BJ (cell line): ENCODE measurements around the gene SPECC1L. TPM values are rescaled to one million over a fixed set of nuclear protein-coding genes. Genes with fewer than 3 reads are reported as not detected.

ENCODE experiments used
- CTCF ChIA-PET: fragments of 350-600 bp; formaldehyde crosslinking; extraction: SDS; loops from one replicate; lab custom pipeline; 2021; ENCODE audit warnings: antibody characterized with exemption, inconsistent platforms; lab: Yijun Ruan, JAX
- POLR2A ChIA-PET: fragments of 300-600 bp; sonication (Branson Sonifier 250); formaldehyde crosslinking; extraction: SDS; loops from one replicate; lab custom pipeline; 2021; ENCODE audit warnings: antibody characterized with exemption; lab: Charles Lee
- DNase-seq: peaks from one replicate; pipeline ENCODE4 v3.0.0-alpha.2; 2011; ENCODE audit warnings: low read depth
- H3K27me3 ChIP-seq: 2 replicates; pipeline ENCODE4 v1.6.0; 2011; ENCODE audit warnings: low read length; ENCODE audit not compliant: control insufficient read depth, insufficient read depth
- H3K36me3 ChIP-seq: 2 replicates; pipeline ENCODE4 v1.5.1; 2011; ENCODE audit warnings: low read length; ENCODE audit not compliant: control insufficient read depth, insufficient read depth
- H3K4me3 ChIP-seq: 2 replicates; pipeline ENCODE4 v1.5.1; 2011; ENCODE audit warnings: low read depth, mild to moderate bottlenecking, control low read depth, low read length
- CTCF ChIP-seq: IDR thresholded peaks from 2 replicates; pipeline ENCODE4 v1.5.1; 2011; ENCODE audit warnings: low read depth, mild to moderate bottlenecking, control low read depth, inconsistent platforms, low read length, moderate library complexity; ENCODE audit not compliant: insufficient read depth
- polyA plus RNA-seq: library from polyadenylated mRNA; depleted of rRNA; stranded (reverse); fragments of >200 nt; gene quantifications from 2 replicates; pipeline ENCODE4 v1.2.3, GENCODE V29; 2011

SPECC1L gene
- polyA plus RNA-seq, 1 experiment: 35.1 TPM

DNA sequence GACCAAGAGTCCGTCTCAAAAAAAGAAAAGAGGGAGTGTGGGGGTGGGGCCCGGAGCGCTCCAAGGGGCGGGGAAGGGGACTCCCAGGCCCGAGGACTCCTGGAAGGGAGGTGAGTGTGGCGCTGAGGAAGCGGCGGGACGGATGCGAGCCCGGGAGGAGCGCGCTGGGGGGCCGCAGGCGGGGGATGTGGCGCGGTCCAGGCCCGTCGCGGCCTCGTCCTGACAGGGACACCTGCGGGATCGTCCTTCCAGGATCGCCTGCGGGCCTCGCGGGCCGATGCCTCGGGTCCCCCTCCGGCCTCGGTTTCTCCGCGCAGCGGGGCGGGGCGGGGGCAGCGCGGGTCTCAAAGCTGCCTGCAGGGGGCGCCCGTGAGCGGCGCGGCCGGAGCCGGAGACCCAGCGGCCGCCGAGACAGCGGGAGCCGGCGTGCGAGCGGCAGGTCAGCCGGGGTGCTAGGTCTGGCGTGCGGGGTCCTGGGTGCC, 152.9 kb downstream of the SPECC1L start:
- CTCF ChIA-PET: interaction anchor here (0.8 to 5.7 kb wide), 22 partner anchors 10 to 121 kb away, joined by 3 to 50 read pairs (median 3); no protein-coding TSS in a partner anchor
- Histone ChIP-seq H3K4me3 (peak overlapping the region; percentile 56), H3K36me3 (no peaks in the 10 kb centered on the region), H3K27me3 (peaks cover 7% of the 10 kb centered on the region)
- DNase-seq: no peak
- POLR2A ChIA-PET: no interaction called here
- TF ChIP-seq CTCF: peak; percentile 43

- no peak for DNase-seq
- H3K4me3 ChIP-seq: peak overlapping the region; percentile 56
- H3K36me3 ChIP-seq: no peaks in the 10 kb centered on the region
- H3K27me3 ChIP-seq: peaks cover 7% of the 10 kb centered on the region
- ChIA-PET CTCF (interaction anchor here (0.6 to 5.7 kb wide), 20 partner anchors 9 to 101 kb away, joined by 3 to 50 read pairs (median 3); no protein-coding TSS in a partner anchor), POLR2A (no interaction called here)
- TF ChIP-seq CTCF: no peak
Observed at GRCh38 chr22:24424001-24424900, 153.6 kb downstream of the SPECC1L start.

- CTCF ChIA-PET: interaction anchor here (0.7 to 5.7 kb wide), 12 partner anchors 8 to 102 kb away, joined by 3 to 50 read pairs (median 4); no protein-coding TSS in a partner anchor
- POLR2A ChIA-PET: no interaction called here
Observed at GRCh38 chr22:24424901-24425775, 154.5 kb downstream of the SPECC1L start.

GRCh38 chr22:24426436-24426835, 155.8 kb downstream of the SPECC1L start:
- H3K36me3 ChIP-seq: no peaks in the 10 kb centered on the region
- DNase-seq: no peak
- no peak for TF ChIP-seq CTCF
- no peak overlapping the region for H3K4me3 ChIP-seq
- H3K27me3 ChIP-seq: peaks cover 7% of the 10 kb centered on the region
- CTCF ChIA-PET: interaction anchor here (1.0 to 5.6 kb wide), 6 partner anchors 10 to 97 kb away, joined by 3 to 44 read pairs (median 3); no protein-coding TSS in a partner anchor
- POLR2A ChIA-PET: no interaction called here

More at GRCh38 chr22:24424901-24425775, 154.5 kb downstream of the SPECC1L start:
- no peak overlapping the region for H3K4me3 ChIP-seq
- H3K27me3 ChIP-seq: peaks cover 7% of the 10 kb centered on the region
- DNase-seq: no peak
- H3K36me3 ChIP-seq: no peaks in the 10 kb centered on the region
- no peak for TF ChIP-seq CTCF
